Superior temporal gyrus (tissue), 1 donor: Measurements from ENCODE around the gene ACKR4.

ENCODE experiments used
- DNase-seq: peaks from one replicate; pipeline ENCODE4 v3.0.0-alpha.2; 2016; ENCODE audit errors: extremely low spot score

ACKR4 gene

DNA sequence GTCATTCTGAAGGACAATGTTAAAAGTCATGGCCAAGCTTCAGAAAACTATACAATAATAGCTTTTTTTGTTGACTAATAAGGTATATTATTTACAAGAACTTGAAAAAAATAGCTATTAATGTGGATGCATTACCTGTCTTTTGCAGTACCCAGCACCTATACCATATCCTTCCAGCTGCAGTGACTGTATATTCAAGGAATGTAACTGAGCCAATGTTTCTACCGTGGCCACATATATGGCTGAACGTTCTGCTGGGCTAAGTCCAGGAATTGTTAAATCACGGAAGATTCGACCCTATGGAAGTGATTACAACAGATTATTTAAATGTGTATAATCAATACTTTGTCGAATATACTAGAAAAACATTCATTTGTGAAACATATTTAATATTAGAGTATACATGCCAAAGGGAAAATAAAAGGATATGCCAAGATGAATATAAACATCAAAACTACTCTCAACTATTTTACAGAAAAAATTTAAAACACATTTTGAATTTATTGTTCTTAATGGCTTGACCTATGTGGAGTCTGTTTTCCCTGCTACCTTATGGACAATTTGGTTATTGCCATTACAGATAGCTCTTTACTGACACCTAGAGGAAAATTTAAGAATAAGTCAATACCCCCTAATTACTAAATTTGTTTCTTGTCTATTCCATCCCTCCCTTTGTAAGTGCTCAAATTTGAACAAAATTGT is 44.9 kb downstream of the ACKR4 start:
- peak; percentile 75 for DNase-seq

DNA sequence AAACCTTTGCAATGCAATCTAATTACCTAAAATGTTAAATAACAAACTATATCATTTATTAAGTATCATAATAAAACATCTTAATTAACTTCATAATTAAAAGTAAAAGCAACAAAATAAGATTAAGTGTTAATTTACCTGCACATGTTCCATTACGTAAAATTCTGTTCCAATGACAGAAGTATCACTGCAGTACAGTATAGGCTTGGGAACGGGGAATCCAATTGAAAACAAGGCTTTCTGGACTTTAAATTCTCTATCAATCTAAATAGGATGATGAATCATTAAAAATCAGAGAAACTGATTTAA is 45.4 kb downstream of the ACKR4 start:
- no peak for DNase-seq

DNA sequence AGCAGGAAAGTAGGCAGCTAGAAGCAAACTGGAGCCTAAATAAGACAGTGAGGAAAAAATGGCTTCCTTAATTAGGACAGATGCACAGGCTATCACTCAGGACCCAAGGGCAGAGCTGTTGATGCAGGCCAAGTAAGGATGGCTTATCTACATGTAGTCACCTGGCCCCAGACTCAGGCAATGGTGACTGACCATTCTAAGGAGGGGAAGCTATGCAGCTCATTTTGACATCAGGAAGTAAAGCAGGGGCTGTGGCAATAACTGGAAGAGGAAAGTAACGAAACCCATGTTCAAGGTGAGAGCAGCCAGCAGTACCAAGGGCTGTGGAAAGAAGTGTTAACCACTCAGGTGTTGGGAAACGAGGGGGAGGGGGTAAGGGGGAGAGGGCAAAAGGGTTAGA is 46.3 kb downstream of the ACKR4 start:
- DNase-seq = no peak

DNA sequence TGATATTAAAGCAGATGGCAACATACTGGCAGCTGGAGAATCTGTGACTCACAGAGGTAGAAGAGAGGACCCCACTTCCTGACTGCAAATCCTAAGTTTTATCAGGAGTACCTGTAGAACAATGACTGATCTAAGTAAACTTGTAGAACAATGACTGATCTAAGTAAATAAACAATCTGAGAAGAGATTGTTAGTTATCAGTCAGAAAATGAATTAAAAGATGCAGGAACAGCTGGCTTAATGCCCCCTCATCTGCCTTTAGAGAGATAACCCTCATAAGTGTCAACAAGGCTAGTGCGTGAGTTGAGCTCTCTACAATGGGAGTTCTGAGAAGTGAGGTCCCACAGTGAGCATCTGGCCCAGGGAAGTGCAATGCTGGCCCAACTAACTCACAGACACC is 48.0 kb downstream of the ACKR4 start:
- no peak for DNase-seq

DNA sequence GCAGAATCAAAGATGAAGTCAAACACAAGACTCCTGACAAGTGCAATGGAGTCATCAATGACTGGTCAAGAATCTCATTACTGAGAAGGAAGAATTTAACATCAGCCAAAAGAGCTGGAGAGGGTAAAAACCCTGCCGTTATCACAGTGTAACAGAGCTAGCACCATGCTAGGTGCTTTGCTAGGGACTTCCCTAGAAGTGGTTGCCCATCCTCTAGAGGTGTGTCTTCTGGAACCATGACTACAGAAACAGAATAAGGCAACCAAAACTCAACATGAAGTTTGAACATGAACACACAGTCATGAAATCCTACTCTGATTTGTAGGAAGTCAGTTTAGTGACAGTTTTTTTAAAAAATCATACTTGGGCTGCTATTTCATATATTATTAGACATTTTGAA is 53.1 kb downstream of the ACKR4 start:
- no peak for DNase-seq
